HG03159 (cell line): ENCODE data around the gene LGALS3BP.

Source experiments
- ATAC-seq: cut with Tn5 transposase; IDR thresholded peaks from one replicate; pipeline ENCODE4 v1.9.1; 2021; ENCODE audit warnings: mild to moderate bottlenecking, moderate library complexity; ENCODE audit not compliant: unreplicated experiment

Gene LGALS3BP

DNA sequence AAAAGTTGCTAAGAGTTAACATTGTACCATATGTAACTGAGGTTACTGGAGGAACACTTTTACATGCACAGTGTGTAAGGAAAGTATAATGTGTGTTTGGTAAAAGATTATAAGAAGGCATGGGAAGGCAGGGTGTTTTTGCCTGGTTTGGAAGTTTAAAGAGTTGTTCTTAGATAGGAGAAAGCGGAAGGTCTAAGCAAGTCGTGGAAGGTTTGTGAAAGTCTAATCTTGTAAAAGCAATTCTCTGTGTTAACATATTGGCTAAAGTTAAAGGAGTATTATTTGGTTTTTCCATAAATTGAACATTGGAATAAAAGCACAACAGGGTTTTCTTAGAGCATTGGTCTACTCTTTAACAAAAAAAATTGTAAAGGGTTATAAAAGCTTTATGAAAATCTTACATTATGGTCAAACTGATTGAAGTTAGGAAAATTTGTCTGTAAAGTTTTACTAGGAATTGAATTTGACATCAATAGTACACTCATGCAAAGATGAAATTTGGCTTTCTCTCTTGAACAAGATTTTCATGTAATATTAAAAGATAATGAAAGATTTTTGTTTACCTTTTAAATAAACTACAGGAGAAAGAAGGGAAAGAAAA lies 34.5 kb upstream of the LGALS3BP start:
- no peak for ATAC-seq

DNA sequence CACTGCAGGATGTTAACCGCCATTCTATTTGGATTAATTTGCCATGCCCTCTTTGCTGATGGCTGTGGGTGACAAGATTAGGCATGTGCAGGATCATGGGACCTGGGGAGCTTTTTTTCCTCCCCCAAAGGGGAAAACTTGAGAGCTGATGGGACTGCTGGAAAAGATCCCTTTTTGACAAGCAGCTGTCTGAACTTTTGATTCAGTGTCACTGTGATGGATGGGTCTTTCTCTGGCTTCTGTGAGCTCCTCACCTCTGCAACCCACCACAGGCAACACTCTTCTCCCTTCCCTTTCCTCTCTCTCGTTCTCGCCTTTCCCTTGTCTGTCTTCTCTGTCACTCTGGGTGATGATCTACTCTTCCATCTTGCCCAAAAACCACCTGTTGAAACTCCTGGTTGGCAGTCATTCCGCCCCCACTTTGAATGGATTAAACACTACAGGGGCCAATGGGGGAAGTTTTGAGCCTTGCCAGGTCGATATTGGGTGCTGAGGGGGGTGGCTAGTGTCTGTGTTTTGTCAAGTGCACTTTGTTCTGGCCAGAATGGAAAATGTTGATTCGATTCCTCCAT lies 32.9 kb upstream of the LGALS3BP start:
- no peak for ATAC-seq

DNA sequence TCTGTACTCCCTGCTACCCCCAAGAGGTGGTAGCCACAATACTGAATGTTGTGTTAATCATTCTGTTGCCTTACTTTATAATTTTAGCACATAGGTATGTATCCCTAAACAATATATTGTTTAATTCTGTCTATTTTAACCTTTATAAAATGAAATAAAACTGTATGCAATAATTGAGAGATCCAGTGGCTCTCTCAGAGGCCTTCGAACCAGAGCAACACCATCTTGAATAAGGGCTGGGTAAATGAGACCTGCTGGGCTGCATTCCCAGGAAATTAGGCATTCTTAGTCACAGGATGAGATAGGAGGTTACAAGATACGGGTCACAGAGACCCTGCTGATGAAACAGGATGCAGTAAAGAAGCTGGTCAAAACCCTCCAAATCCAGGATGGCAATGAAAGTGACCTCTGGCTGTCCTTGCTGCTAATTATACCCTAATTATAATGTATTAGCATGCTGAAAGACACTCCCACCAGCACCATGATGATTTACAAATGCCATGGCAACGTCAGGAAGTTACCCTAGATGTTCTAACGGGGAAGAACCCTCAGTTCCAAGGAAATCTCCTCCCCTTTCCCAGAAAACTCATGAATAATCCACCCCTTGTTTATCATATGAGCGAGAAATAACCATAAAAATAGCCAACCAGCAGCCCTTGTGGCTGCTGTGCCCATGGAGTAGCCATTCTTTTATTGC lies 31.9 kb upstream of the LGALS3BP start:
- no peak for ATAC-seq

DNA sequence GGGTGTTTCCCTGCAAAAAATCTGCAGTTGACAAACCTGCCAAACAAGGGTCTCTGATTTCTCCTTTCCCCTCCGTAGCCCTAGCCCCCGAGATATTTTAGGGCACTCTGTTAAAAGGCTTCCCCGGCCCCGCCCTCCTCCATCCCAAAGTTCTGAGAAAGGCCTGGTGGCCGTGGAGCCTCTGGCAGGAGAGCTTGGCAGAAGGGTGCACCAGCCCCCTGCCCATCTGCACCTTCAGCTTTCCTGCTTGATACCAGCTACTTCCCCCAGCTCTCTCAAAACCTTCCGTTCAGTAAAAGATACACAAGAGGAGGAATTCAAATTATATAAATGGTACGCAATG lies 30.6 kb upstream of the LGALS3BP start:
- no peak for ATAC-seq

DNA sequence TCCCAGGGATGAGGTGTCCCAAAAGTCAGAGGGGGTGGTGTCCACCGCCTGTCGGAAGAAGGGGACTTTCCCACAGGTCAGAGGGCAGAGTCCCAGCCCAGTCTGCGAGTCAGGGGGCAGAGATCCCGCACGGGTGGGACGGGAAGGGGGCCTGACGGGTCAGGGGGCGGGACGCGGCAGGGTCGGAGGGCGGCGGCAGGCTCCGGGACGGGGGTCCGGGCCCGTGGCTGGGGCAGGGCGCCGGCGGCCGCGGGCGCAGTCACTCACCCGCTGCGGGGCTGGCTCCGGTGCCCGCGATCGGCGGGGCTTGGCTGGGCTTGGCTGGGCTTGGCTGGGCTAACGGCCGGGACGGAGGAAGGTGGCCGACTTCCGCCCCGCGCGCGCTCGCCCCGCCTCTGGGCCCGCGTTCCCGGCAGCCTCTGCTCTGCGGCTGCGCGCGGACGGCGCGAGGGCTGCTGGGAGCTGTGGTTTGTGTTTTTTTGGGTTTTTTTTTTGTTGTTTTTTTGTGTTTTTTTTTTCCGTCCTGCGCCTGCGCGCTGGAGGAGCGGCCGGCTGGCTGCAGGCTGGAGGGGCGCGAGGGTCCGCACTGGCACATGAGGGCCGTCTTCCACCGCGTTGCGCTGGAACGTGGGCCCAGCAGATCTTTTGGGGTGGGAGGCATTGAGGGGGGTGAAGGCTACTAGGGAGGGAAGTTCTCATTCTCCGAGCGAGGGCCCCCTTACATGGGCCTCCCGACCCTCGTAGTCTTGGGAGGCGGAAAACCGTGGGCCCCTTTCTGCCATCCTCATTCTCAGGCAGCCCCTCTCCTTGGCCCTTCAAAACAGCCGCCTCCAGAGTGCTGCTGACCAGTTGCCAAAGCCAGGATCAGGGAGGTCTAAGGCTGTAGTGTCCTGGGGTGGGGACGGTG lies 29.9 kb upstream of the LGALS3BP start, which contains the start of gene CANT1:
Gene CANT1 (minus strand): TSS at position 368 of the 907 bp plus-strand sequence. CDS start 12,142 bp downstream, outside the sequence.
- peak; percentile 92 for ATAC-seq

DNA sequence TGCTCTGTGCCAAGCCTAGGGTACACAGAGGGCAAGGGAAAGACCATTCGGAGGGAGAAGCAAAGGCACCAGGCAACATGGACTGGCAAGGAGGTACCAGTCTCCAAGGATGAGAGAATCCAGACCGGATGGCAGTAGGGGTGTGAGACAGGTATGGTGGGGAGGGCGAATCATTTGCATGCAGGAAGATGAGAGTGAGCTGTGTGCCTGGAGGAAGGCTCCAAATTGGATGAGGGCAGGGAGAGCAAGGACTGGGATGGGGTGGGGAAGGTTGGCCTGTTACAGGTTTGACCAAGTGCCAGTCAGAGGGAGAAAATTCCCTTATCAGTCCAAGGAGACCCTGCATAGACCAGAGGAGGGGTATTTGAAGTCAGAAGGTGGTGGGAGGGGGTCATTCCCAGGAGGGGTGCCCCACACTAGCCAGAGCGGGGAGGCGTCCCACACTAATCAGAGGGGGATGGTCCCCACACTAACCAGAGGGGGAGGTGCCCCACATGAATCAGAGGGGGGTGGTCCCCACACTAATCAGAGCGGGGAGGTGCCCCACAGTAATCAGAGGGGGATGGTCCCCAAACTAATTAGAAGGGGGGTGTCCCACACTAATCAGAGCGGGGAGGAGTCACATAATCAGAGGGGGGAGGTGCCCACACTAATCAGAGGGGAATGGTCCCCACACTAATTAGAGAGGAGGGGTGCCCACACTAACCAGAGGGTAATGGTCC lies 29.1 kb upstream of the LGALS3BP start:
- ATAC-seq: no peak

DNA sequence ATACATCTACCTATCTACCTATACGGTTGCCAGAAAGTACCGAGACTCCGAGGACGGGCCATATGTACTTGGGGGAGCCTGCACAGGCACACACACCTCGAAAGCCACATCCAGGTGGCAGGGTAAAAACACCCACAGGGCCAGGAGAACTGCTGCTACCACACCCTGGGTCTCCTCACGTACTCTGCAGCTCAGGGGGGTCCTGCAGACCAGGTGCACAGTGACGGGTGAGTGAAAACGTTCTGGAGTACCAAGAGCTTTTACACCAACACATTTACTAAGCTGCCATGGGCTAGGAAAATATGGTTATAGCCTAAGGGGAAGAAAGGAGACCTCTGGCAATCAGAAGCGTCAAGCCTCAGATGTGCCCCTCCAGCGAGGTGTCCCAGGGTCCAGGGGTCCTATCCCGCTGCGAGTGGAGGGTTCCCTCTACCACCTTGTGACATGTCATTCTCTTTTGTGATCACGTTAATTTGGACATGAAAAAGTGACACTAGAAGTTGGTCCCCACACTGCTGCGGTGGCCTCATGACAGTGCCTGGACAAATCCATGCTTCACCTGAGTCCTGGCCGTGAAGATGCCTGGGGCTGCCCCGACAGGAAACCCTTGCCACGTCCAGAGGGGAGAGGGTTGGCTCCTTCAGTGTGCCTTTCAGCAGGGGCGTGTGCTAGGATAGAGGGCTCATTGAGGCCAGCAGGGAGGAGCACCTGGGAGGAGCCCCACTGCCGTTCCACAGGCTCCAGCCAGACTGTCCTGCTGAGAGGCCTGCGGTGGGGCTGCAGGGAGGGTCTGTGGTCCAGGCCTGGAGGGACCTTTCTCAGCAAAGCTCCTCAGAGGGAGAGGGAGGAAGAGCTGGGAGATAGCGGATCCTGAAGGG lies 28.0 kb upstream of the LGALS3BP start:
- no peak for ATAC-seq

DNA sequence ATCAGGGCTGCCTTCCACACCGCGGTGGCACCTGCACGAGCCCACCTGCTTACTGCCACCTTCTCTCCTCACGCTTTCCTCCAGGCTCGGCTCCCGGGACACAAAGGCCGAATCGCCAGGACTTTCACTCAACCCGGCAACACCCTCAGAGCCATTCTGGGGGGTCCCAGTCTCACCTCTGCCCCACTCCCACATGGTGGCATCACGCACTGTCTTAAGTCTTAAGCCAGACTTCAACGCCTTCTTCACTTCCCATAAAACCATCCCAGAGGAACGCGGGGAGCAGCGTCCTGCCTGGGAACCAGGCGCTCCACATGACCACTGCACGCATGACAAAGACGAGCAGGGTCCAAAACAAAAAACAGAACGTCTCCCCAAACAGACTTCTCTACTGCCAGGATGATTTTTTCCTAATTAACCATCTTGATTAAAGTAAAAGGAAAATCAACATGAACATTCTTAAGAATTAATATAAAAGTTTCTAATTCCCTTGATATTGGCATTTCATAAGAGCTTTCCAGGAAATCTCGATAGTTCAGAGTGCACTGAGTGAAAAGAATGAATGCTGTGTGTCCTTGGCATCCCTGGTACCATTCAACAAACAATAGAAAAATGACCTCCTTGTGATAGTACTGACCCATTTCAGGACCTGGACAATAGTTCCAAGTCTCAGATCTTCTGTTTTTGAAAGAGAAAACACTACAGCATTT lies 27.2 kb upstream of the LGALS3BP start:
- ATAC-seq: no peak

DNA sequence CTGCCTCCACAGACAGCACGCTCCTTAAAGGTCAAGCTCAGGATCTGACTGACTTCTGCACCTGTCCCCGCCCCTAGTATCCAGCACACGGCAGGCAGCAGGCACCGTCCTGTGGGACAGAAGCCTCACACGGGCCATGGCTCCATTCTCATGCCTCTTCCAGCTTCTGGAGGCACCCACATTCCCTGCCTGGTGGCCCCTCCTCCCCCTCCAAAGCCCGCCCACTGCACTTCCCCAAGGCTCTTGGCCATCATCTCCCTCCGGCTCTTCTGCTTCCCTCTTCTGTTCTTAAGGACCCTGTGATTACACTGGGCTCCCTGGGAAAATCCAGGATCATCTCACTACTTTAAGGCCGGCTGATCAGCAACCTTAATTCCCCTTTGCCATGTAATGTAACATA lies 26.3 kb upstream of the LGALS3BP start:
- ATAC-seq: no peak

DNA sequence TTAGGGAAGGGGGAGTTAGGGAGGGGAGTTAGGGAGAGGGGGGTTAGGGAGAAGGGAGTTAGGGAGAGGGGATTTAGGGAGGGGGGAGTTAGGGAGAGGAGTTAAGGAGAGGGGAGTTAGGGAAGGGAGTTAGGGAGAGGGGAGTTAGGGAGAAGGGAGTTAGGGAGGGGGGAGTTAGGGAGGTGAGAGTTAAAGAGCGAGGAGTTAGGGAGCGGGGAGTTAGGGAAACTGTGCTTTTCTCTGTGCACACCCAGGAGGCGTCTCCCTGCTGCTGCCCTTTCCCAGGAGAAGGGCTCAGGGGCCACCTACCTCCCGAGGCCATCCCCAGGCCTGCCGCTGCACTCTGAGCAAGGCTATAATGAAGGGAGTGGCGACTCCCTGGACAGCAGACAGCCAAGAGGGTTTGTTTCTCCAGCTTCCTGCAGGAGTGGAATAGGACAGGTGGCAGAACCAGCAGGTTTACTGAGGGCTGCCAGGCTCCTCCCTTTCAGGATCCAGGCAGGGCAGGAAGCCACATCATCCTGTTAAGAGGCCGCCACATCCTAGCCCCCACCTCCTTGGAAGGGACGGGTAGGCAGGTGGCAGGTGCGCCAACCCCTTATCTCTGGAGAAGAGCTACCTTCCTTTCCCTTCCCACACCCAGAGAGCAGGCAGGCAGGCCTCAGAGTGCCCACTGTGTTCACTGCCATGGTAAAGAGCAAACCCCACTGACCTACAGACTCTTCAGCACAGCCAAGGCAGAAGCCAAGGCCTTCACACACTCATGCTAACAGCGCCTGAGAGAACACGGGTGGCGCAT lies 25.5 kb upstream of the LGALS3BP start:
- ATAC-seq: no peak

DNA sequence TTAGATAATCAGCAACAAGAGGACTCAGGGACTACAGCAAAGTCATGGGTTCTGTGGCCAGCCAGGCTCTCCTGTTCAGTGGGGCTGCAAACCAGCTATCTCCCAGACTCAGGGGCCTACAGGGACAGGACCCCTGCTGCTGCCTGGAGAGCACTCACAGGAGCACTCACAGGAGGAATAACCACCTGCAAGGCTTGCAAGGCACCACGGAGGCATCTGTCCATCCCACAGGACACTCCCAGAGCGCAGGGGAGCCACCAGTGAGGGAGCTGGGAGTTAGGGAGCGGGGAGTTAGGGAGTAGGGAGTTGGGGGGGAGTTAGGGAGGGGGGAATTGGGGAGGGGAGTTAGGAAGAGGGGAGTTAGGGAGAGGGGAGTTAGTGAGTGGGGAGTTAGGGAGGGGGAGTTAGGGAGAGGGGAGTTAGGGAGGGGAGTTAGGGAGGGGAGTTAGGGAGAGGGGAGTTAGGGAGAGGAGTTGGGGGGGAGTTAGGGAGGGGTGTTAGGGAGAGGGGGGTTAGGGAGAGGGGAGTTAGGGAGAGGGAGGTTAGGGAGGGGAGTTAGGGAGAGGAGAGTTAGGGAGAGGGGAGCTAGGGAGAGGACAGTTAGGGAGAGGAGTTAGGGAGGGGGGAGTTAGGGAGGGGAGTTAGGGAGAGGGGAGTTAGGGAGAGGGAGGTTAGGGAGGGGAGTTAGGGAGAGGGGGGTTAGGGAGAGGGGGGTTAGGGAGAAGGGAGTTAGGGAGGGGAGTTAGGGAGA lies 24.1 kb upstream of the LGALS3BP start:
- ATAC-seq: no peak

DNA sequence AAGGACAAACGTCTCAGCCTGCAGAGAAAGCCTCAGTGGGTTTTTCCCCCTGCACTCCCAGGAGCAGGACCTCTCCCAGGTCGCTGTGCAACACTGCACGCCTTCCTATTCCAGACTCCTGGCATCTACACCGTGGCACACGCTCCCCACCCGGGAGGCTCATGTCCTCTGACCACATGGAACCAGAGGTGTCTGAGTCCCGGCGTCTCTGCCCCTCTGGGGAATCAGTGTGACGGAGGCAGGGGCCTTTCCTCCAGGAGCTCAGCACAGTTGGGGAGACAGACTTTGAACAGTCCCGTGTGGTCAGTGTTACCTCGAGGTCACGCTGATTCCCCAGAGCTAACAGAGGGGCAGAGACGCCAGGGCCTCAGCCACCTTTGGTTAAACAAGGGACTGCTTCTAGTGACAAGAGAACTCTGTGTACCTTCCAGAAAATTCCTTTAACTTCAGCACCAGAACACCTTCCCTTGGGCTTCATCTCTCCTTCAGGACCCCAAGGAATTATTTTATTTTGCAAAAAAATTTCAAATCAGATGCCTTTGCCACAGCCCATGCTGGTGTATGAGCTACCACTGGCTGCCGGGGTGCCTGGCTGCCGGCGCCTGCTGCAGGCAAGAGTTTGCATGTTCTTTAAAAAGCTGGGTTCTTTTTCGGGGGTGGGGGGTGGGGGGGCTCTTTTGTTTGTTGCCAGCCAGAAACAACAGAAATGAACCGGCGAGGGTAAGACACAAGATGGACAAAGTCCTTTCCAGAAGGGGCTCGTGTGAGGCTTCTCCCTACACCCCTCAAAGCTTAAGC lies 23.3 kb upstream of the LGALS3BP start:
- ATAC-seq: no peak

DNA sequence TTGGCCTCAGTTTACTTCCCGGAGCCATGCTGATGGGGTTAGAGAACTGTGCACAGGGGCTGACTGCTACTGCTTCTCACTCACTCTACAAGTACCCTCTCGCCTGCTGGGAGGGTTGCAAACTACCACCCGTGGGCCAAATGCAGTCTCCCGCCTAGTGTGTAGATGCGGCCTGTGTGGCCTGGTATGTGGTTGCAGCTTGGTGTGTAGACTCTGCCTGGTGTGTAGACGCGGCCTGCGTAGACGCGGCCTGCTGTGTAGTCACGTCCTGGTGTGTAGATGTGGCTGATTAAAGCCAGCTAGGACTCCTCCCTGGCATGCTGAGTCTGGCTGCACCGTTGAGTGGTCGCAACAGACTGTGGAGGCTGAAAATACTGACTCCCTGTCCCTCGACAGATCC lies 22.6 kb upstream of the LGALS3BP start:
- ATAC-seq: no peak

DNA sequence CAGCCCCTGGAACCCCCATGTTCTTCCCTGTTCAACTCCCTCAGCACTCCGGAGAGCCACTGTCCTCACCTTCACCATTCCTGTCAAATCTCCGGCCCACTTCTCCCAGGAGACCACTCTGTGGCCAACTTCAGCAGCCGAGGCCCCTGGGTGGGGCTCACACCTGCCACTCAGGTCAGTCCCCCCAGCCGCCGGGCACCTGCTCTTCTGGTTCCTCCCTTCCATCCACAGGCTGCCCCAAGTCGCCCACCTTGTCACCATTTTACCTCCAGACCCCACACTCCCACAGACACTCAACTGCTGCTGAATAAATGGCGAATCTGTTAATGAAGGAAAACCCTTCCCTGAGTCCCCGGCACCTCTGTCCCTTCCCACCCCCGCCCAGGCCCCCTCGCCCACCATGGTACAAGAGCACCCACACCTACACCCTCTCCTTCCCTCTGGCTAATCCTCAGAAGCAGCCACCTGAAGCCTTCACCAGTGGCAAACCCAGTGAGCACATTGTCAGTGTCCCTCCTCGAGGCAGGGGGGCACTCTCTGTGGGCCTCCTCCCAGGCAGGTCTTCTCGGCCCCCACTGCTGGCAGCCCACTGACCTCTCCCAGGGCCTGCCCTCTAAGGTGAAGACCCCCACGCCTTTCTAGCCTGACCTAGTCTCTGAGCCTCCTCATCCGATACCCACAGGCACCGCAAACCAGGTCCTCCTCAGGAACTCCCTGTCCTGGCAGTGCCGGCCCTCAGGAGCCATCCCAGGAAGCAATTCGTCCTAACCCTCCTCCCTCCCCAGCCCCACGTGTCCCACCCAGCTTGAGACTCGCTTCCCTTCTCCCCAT lies 21.7 kb upstream of the LGALS3BP start:
- ATAC-seq: no peak

DNA sequence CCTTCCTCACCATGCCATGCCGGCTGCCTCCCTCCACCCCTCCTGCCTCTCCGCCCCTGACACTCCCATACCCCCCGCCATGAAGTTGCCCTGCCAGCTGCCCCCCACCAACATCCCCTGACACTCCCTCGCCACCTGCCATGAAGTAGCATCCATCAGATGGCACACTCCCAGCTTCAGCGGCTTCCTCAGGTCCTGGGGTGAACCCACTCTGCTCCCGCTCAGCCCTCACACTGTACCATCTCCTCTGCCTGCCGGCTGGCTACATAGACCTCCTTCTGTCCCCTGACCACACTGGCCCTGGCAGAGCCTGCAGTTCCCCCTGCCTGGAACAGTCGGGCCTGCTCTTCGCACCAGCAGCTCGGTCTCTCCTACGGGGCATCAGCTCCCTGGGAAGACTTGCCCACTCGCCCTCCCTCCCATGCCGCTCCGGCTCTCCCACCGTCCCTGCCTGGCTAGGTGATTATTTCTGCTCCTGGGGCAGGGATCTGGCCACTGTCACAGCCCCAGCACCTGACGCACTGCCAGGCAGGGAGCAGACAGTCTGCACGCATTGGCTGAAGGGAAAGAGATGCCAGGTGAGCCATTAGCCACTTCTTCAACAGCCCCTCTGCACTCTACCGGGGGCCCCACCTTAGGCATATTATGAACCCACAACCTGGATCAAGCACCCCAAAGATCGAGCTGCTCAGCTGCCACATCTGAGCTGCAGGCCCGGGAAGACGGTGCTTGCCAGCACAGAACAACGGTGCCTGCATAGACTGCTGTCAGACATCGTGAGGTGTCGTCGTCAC lies 20.9 kb upstream of the LGALS3BP start:
- no peak for ATAC-seq
